HG03575 (cell line): Measurements from ENCODE around the gene AMZ1.
A peak's percentile ranks its signal among the peaks of the same experiment; 100 is the strongest.
"Not testable (repeated sequence)": the region's sequence is repeated elsewhere in the genome, so short reads cannot be mapped to it uniquely, and the experiment has no call there.

Experiments
- ATAC-seq: cut with Tn5 transposase; IDR thresholded peaks from one replicate; pipeline ENCODE4 v1.9.1; 2021; ENCODE audit not compliant: unreplicated experiment, insufficient number of reproducible peaks, low FRiP score; ENCODE audit errors: extremely low read depth

AMZ1 gene

DNA sequence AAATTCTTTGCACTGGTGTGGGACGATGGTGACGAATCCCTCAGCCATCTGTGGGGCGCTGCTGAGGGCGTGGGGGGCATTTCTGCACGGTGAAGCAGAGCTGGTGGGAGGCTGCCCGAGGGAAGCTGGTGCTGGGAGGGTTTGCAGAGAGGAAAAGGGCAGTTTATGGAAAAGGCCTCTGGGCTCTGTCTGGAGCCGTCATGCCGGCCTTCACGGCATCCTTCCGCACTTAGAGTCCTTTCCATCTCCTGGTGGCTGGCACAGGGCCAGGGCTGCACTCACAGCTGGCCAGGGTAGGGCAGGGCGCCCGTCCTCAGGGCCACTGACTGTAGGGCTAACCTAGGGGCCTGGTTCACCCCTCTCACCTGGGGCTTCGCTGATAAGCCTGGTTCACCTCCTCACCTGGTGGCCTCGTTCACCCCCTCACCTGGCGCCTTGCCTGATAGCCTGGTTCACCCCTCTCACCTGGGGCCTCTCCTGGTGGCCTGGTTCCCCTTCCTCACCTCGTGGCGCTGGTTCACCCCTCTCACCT lies 598 bp upstream of the AMZ1 start:
- ATAC-seq = no peak

GRCh38 chr7:2688409-2689342 lies 674 bp downstream of the AMZ1 start:
- peak; percentile 66 for ATAC-seq

GRCh38 chr7:2689343-2689847 lies 1.4 kb downstream of the AMZ1 start:
- ATAC-seq = no peak

- no peak for ATAC-seq
Measured at GRCh38 chr7:2689951-2690705, 2.1 kb downstream of the AMZ1 start.

DNA sequence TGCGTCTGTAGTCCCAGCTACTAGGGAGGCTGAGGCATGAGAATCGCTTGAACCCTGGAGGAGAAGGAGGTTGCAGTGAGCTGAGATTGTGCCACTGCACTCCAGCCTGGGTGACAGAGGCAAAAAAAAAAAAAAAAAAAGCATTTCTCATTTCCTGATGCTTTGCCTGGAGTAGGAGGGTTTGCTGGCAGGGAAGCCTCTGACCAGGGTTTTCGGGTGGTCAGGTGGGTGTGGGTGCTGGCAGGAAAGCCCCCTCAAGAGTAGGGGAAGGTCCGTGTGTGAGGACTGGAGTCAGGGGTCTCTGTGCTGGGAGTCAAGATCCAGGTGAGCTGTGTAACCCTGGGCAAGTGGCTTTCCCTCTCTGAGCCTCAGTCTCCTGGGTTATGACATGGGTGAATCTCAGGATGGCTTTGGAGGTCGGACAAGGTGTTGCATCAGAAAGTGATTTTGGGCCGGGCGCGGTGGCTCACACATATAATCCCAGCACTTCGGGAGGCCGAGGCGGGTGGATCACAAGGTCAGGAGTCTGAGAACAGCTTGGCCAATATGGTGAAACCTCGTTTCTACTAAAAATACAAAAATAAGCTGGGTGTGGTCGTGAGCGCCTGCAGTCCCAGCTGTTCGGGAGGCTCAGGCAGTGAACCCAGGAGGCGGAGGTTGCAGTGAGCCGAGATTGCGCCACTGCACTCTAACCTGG lies 3.2 kb downstream of the AMZ1 start:
- no peak for ATAC-seq

- ATAC-seq = not testable (repeated sequence)
Measured at GRCh38 chr7:2691932-2692439, 4.0 kb downstream of the AMZ1 start.

DNA sequence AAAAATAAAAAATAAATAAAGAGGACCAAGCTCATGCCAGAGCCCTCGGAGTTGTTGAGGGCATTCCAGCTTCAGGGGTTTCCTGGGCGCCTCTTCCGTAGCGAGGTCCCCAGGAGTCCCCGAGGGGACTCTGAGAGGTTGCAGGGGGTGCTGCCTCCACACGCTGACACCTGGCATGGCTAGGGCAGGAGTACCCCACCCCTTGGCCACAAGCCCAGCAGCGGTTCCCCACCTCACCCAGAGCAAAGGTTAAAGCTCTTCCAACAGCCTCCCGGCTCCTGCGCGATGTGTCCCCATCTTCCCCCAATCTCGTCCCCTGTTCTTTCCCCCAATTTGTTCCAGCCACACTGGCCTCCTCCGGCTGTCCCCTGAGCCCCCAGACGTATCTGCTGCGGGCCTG lies 4.5 kb downstream of the AMZ1 start:
- no peak for ATAC-seq

GRCh38 chr7:2693420-2694121 lies 5.6 kb downstream of the AMZ1 start:
- ATAC-seq = not testable (repeated sequence)

DNA sequence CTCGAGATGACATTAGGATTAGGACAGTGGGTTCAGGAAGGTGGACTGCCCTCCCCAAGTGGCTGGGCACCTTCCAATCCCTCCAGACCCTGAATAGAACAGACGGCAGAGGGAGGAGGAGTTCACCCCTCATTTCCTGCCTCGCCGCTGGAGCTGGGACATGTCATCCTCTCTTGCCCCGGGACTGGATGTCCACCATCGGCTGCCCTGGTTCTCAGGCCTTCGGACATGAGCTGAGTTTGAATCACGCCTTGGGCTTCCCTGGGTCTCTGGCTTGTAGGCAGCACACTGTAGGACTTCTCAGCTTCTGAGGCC lies 6.1 kb downstream of the AMZ1 start:
- ATAC-seq = not testable (repeated sequence)

GRCh38 chr7:2698581-2699288 lies 10.7 kb downstream of the AMZ1 start:
- peak; percentile 86 for ATAC-seq

DNA sequence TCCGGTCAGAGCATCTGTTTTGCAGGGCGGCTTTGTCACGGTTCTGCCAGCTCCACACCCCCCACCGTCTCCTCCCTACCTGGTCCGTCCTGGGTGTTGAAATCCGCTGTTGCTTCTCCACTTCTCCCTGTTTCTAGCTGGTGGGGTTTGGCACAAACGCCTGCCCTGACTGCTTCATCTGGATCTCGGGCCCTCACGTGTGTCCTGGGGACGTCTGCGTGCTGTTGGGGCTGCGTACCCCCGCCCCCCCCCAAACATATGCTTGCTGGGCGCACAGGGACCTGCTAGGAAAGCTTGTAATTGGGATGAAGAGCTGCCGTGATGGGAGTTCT lies 11.3 kb downstream of the AMZ1 start:
- ATAC-seq = no peak

GRCh38 chr7:2700141-2700850 lies 12.3 kb downstream of the AMZ1 start:
- no peak for ATAC-seq

GRCh38 chr7:2701424-2701823 lies 13.4 kb downstream of the AMZ1 start:
- no peak for ATAC-seq

DNA sequence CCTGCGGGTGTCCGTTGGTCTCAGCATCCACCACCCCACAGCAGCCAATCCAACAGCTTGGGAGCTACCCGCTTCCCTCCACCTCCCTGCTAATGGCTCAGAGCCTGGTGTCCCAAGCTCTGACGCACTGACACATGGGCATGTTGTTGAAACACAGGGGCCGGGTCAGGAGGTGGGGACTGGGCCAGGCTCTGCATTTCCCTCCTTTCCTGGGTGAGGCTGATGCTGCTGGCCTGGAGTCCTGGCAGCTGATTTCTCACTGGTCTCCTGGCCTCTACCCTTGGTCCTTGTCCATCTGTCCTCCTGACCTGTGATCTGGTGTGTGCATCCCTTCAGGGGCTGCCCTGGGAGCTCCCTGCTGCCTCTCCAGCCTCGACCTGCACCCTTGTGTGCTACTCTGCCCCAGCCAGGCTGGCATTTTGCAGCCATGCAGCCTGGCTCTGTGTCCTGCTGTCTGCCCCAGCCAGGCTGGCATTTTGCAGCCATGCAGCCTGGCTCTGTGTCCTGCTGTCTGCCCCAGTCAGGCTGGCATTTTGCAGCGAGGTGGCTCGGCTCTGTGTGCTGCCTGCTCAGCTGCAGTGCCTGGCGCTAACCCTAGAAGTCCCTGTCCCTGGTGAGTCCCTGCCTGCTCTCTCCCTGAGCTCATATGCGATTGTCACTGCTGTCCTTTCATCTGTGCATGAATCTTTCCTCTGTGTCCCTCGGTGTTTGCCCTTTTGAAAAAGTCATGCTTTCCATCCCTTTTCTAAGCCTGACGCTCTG lies 14.0 kb downstream of the AMZ1 start:
- ATAC-seq = no peak

- no peak for ATAC-seq
Measured at GRCh38 chr7:2702594-2702957, 14.6 kb downstream of the AMZ1 start.

- no peak for ATAC-seq
Measured at GRCh38 chr7:2705371-2706096, 17.5 kb downstream of the AMZ1 start.
